Activated T-cell treated with anti-CD3 and anti-CD28 coated beads for 1 hour (primary cell): ENCODE results near the gene LSG1.
"Not testable (repeated sequence)": the region's sequence is repeated elsewhere in the genome, so short reads cannot be mapped to it uniquely, and the experiment has no call there.

ENCODE experiments used
- DNase-seq: peaks from one replicate; pipeline ENCODE4 v3.0.0-alpha.2; 2020; ENCODE audit warnings: low read depth

The LSG1 gene

GRCh38 chr3:194657439-194657838, 14.6 kb downstream of the LSG1 start:
- no peak for DNase-seq

GRCh38 chr3:194654443-194654842, 17.5 kb downstream of the LSG1 start:
- no peak for DNase-seq

- no peak for DNase-seq
These were observed 24.2 kb downstream of the LSG1 start for GRCh38 chr3:194647747-194648146.

- no peak for DNase-seq
These were observed 29.2 kb downstream of the LSG1 start for GRCh38 chr3:194642769-194643168.

- DNase-seq: peak; percentile 24
These were observed 31.2 kb downstream of the LSG1 start for GRCh38 chr3:194640829-194641228.

GRCh38 chr3:194638991-194639605, 32.9 kb downstream of the LSG1 start:
- DNase-seq: no peak

GRCh38 chr3:194637541-194638400, 34.2 kb downstream of the LSG1 start:
- DNase-seq: no peak

GRCh38 chr3:194637066-194637465, 34.9 kb downstream of the LSG1 start:
- DNase-seq: no peak

GRCh38 chr3:194633349-194634004, 38.5 kb downstream of the LSG1 start, which contains the start of gene TMEM44:
TMEM44 (minus strand) TSS chr3:194633419; CDS start chr3:194633215, 204 bp downstream.
- peak; percentile 38 for DNase-seq

GRCh38 chr3:194632809-194633348, 39.1 kb downstream of the LSG1 start:
- no peak for DNase-seq

- no peak for DNase-seq
These were observed 39.7 kb downstream of the LSG1 start for GRCh38 chr3:194632226-194632808.

- DNase-seq: no peak
These were observed 40.3 kb downstream of the LSG1 start for GRCh38 chr3:194631696-194632095.

GRCh38 chr3:194630681-194631080, 41.3 kb downstream of the LSG1 start:
- DNase-seq: not testable (repeated sequence)

- DNase-seq: no peak
These were observed 47.0 kb downstream of the LSG1 start for GRCh38 chr3:194624956-194625355.

- DNase-seq: no peak
These were observed 48.3 kb downstream of the LSG1 start for GRCh38 chr3:194623449-194624290.

- no peak for DNase-seq
These were observed 49.2 kb downstream of the LSG1 start for GRCh38 chr3:194622621-194623340.

- no peak for DNase-seq
These were observed 50.0 kb downstream of the LSG1 start for GRCh38 chr3:194621947-194622346.

GRCh38 chr3:194620196-194620595, 51.8 kb downstream of the LSG1 start:
- no peak for DNase-seq

GRCh38 chr3:194619741-194620140, 52.2 kb downstream of the LSG1 start:
- DNase-seq: no peak

- DNase-seq: no peak
These were observed 53.0 kb downstream of the LSG1 start for GRCh38 chr3:194618858-194619608.
